Right hindlimb (tissue), 1 donor: ENCODE measurements around the gene THSD4.

Source experiments
- DNase-seq: peaks from one replicate; pipeline ENCODE4 v3.0.0-alpha.2; 2018

The THSD4 gene

GRCh38 chr15:71825021-71825730 is 709.9 kb downstream of the THSD4 start:
- DNase-seq: no peak

DNA sequence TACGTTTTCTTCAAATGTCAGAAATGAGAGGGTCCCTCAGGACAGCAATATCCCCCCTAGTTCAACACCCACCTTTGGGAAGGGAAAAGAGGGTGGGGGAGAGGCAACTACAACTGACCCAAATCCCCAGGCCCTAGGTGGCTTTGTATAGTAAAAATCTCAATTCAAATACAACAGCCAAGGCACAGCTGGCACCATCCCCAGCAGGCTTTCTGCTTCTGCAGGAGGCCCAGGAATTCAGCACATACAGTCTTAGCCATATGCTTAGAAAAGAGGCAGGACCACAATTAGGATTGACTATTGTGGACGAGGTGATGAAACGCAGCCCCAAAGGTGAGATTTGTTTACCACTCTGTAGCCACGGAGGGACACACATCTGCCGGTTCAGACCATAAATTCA is 710.9 kb downstream of the THSD4 start:
- no peak for DNase-seq

GRCh38 chr15:71830981-71831380 is 715.7 kb downstream of the THSD4 start:
- no peak for DNase-seq
